Left hindlimb (tissue), 1 donor: ENCODE results near the gene MEIS2.

ENCODE experiments used
- DNase-seq: peaks from one replicate; pipeline ENCODE4 v3.0.0-alpha.2; 2018

Gene MEIS2

GRCh38 chr15:37112171-37112570, 11.8 kb upstream of the MEIS2 start:
- DNase-seq = no peak

GRCh38 chr15:37111427-37111717, 11.0 kb upstream of the MEIS2 start:
- no peak for DNase-seq

DNA sequence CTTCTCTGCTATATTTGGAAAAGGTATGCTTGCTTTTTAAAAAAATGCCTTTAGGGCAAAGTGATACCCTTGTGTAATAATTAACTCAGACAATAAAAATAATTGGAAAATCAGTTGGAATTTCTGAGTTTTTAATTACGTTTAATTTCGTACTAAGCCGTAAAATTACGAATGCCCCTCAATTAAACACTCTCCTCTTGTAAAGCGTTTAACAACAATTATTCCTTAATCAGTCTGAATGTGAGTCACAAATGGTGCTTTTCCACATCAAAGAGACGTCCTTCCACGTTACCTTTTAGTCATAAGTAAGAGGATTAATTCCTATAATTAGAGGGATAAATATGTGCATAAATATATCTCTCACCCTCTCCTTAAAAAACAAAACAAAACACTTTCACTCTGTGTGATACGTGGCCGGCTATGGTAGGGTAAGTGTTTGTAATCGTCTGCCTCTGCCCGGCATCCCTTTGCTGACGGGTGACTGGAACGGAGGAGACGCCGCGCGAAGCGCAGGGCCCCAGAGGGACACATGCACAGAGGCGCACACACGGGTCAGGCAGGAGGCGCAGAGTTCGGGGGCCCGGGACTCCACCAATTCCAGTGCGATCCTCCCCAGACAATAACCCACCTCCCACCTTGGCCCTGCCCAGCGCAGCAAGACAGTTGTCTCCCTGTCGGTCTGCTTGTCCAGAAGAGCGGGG, 9.7 kb upstream of the MEIS2 start:
- no peak for DNase-seq

GRCh38 chr15:37109168-37109871, 9.0 kb upstream of the MEIS2 start:
- DNase-seq = no peak

DNA sequence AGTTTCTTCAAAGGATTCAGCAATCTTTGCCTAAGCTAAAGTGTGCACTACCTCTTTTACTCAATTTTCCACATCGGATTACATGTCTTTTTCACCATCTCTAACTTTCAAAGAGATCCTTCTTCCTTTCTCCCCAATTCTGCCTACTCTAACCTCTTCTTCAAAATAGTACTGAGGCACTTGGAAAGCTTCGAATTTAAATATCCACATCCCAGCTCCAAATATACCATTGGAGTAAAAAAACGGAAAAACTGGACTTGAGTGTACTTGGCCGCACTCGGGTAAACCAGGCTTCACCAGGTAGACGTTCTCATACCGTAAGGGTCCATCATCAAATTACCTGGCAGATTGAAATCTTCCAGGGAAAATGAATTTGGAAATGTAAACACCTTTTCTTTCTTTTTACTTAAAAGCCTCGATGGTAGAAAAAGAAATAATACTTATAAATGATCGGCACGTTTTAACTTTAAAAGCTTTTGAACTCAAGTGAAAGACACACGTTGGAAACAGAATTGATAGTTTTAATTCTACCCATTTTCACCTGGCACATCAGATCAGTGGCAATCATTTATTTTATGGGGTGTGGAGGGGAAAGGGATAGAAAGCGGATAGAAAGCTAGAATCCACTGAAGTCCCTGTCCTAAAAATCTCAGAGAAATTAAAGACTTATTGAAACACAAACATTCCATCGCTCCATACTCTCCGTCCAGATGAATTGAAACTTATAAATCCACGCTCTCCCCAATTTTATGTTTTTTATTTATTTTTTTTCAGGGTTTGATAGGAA, 8.2 kb upstream of the MEIS2 start:
- no peak for DNase-seq

DNA sequence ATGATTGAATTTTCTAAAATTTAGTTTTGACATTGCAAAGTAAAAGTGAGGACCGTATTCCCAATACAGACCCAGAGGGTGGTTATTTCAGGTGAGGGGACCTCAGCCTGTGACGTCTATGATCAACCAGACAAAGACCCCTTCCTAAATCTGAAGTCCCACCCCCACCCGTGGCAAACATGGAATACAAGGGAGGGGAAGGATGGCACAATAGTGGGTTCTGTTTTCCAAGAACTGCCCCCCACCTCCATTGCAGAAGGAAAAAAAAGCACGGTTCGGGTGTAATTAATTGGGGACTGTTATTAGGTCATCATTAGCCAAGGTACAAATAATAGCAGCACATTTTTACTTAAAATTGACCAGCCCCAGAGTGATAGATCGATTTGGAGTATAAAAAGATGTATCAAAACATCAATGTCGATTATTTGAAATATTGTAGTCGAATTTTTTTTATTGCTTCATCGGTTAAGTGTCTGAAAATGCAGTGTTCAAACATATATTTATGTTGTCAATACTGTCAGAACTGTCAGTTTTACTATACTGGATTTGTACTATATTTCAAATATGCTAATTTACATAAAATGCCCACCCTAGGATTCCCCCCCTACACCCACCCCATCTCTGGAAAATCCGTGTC, 7.5 kb upstream of the MEIS2 start:
- DNase-seq = no peak

DNA sequence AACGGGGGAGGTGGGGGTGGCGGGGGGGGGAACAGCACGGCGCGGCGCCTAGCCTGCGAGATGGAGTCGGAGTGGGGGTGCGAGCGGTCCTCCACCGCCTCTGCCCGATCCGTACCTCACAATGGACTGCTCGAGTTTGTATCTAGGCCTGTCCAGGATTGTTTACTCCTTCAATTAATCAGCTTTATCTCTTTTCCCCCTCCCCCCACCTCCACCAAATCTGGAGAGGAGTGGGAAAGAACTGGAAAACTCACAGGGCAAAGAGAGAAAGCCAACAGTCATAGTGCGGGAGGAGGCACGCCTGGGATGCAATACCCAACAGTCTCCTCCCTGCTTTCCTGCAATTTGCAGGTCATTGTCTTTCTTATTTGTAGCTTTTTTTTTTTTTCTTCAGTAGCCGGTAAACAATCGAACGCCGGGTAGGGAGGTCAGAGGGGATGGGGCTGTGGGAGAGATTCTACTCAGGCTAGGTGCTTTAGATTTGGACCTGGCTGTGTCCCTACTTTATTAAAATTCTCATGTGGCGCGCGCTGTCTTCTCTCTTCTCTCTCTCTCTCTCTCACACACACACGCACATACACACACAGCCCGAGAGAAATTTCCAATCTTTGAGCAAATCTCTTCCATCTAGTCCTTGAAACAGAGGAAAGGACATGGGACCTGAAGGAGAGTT, 6.9 kb upstream of the MEIS2 start:
- DNase-seq = no peak

DNA sequence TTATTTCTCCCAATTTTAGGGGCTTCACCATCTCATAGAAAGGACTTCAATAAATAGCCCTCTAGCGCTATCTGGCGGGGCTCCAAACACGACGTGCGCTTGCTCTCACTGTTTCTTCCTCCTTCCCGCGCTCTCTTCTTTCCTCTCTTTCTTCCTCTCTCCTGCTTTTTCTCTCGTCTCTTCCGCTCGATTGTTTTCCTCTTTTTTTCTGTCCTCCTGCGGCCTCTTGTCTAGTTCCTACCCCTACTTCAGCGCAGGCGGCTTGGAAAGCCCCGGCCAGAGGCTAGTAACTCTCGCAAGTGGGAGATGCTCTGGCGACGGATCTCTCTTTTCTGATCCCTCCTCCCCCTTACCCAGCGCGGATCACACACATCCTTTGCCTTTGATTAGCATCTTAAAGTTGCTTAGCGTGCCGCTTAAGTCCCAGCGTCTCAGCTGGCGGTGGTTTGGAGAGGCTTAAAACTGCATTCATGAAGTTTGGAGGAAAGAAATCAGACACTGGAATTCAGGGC, 6.2 kb upstream of the MEIS2 start:
- peak; percentile 65 for DNase-seq

DNA sequence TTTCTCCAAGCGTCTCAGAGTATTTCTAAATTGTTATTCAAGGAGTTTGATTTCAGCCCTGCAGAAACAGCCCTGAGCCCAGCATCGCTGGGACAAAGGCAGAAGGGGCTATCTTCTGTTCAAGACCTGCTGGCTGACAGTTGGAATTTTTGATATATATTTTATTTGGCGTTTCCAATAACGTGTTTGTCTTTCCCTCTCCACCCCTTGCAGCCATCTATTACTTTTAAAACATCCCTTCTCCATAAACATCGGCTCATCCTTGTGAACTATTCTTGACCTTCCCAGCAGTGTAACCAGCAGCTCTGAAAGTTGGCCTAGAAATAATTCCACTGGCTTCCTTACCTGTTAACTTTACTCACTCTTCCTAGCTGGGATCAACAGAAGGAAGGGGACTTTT, 5.5 kb upstream of the MEIS2 start:
- DNase-seq = no peak

GRCh38 chr15:37105029-37105428, 4.7 kb upstream of the MEIS2 start:
- DNase-seq = no peak

DNA sequence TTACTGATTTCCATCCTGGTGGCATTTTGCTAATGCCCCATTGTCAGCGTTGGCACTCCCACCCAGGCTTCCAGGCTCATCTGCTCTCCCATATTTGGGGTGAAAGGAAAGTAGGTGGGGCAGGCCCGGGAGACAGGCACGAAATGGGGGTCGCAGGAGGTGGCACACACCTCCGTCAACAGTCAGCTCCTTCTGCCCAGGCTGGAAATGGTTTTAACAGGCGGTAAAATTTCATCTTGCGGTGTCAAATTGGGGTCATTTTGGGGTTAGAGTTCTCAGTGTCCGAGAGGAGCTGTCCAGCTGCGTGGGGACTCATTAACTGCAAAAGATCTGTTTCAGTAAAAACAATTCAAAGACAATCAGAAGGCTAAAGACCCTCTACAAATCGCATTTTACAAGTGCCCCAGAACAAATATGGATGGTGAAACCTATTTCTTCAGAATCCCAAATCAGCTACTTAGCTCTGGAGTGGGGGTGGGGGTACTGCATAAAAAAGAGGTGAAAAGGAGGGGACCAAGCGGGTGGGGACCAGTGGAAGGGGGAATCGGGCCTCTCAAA, 4.2 kb upstream of the MEIS2 start:
- DNase-seq = no peak

DNA sequence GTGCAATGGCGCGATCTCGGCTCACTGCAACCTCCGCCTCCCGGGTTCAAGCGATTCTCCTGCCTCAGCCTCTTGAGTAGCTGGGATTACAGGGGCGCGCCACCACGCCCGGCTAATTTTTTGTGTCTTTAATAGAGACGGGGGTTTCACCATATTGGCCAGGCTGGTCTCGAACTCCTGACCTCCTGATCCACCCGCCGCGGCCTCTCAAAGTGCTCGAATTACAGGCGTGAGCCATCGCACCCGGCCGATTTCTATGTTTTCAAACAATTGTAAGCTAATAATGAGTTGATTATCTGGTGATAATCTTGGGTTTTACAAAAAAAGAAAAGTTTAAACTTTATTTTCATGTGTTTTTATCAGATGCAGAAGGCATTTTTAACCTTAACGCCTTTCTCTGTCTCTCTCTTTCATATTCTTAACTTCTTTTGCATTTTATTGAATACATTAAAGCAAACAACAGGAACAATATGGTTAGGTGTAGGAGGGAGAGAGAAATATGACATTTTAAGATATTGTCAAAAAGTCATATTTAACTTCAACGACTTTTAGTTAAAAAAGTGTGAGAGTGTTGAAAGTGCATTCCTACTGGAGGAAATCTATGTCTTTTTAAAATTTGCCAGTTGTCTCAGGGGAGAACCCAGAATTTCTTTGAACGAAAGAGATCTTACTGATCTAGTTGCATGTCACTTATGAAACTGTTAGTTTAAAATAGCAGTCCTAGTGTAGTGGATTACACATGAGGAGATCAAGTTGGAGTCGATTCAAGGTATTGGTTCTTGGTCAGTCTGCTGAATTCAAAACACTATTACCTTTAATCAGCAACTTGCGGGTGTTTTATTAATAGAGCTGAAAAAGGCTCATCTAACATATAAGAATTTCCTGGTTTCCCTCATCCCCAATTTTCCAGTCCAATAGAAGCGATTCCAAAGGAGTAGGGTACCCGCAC, 3.4 kb upstream of the MEIS2 start:
- no peak for DNase-seq

DNA sequence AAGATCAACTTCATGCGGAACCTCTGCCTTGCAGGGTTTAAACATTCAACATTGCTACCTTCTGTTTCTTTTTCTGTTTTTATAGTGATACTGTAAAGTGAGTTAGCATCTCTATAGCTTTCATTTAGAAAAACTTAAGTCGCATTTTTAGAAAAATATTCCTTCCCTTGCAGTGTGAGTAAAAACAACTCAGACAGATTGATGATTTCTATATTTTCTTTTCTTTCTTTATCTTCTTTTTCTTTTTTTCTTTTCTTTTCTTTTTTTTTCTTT, 2.8 kb upstream of the MEIS2 start:
- no peak for DNase-seq

- no peak for DNase-seq
Observed at GRCh38 chr15:37102305-37103162, 2.2 kb upstream of the MEIS2 start.

- DNase-seq = peak; percentile 74
Observed at GRCh38 chr15:37101980-37102304, 1.6 kb upstream of the MEIS2 start.

DNA sequence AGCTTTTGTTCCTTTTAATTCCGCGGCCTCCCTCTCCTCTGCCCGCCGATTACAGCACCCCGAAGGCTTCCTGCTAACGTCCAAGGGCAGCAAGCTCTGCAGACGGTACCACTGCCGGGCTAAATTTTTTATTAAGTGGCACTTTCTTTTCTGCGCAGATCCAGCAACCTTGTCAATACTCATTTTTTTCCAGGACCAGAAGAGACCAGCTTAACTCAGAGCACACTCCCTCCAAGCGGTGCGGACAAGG, 542 bp upstream of the MEIS2 start:
- no peak for DNase-seq

DNA sequence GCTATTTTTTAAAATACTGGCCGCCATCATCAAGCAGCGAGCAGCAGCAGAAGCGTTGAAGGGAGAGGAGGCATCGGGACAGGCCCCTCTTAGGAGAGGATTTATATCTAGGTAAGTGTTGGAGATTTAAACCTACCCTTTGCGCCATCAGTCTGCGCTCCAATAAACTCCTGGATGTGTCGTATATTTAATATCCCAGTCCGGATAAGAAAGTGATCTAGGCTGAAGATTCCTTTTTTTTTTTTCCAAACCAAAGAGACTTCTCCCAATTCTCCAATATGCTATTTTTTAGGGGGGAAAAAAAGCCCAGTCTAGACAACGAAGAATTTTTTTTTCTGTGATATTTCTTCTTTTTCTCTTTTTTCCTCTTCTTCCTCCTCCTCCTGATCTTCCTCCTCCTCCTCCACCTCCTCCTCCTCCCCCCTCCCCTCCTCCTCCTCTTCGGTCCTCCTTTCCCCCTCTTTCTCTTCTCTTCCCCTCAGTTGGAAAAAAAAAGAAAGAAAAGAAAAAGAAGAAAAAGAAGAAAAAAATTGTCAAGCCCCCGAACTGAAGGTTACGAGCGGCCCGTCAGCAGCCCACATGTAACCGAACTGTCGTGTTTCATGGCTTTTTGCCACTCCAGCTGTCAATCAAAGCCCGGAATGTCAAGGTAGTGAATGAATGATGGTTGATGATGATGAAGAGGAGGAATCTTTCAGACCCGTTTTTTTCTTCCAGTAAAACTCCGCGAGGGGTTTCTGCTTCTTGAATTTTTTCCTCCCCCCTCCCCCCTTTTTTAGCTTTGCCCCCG, 835 bp downstream of the MEIS2 start:
- peak; percentile 55 for DNase-seq

GRCh38 chr15:37098468-37099318, 1.7 kb downstream of the MEIS2 start:
- peak; percentile 63 for DNase-seq
